Adrenal gland (tissue), 12 donors: ENCODE data around the gene HMGN3. TPM values are rescaled to one million over a fixed set of nuclear protein-coding genes. Genes with fewer than 3 reads are reported as not detected.

Source experiments
- DNase-seq, 7 donors: peaks; one replicate each; pipeline ENCODE4 v3.0.0-alpha.2; 2019 to 2020
- H3K27ac ChIP-seq, 5 donors: fragments of 200-600 bp; sonication (generic) in 4 of 5; 1 replicate in 3 of 5; 2 replicates in 2 of 5; pipeline versions ENCODE4 v1.5.1 to v1.8.0; 2016 to 2020; ENCODE audit warnings: mild to moderate bottlenecking in 1 of 5
- H3K27me3 ChIP-seq: fragments of 200-600 bp; 2 replicates; pipeline ENCODE4 v1.8.0; 2021
- H3K36me3 ChIP-seq, 2 donors: fragments of 200-600 bp; replicated peaks in 1 of 2; 1 replicate in 1 of 2; 2 replicates in 1 of 2; pipeline versions ENCODE4 v1.5.1 to v1.8.0; 2018 to 2022
- H3K4me1 ChIP-seq, 2 donors: fragments of 200-600 bp; replicated peaks in 1 of 2; 1 replicate in 1 of 2; 2 replicates in 1 of 2; pipeline versions ENCODE4 v1.5.1 to v1.8.0; 2018 to 2021
- H3K4me3 ChIP-seq, 4 donors: fragments of 200-600 bp; sonication (generic) in 3 of 4; one replicate each; pipeline ENCODE4 v1.5.1; 2016 to 2018
- H3K9me3 ChIP-seq, 3 donors: fragments of 200-600 bp; sonication (generic) in 1 of 3; replicated peaks in 1 of 3; 1 replicate in 2 of 3; 2 replicates in 1 of 3; pipeline versions ENCODE4 v1.5.1 to v1.8.0; 2016 to 2021
- CTCF ChIP-seq, 6 experiments: fragments of 450-650 bp in 4 of 6; fragments of 200-600 bp in 2 of 6; sonication (generic) in 1 of 6; IDR thresholded peaks; 1 replicate in 5 of 6; 2 replicates in 1 of 6; pipeline versions ENCODE4 v1.5.1 to v1.8.0; 2016 to 2021; ENCODE audit warnings: antibody characterized with exemption in 6 of 6, mild to moderate bottlenecking in 2 of 6, moderate library complexity in 1 of 6
- POLR2A ChIP-seq, 2 donors: fragments of 450-650 bp; IDR thresholded peaks; one replicate each; pipeline ENCODE4 v1.6.1; 2017; ENCODE audit warnings: antibody characterized with exemption in 2 of 2, mild to moderate bottlenecking in 2 of 2, moderate library complexity in 1 of 2
- WGBS, 4 donors: extraction: QIAGEN DNeasy Blood & Tissue Kit in 2 of 4; methylation state at CpG; one replicate each; pipeline versions ENCODE4 v1.1.5 to v1.1.7; 2013 to 2017; 5-methylcytosine and 5-hydroxymethylcytosine counted together
- intact Hi-C, 2 donors: fragments of 100-400 bp; cut with DNase I; formaldehyde crosslinking; loops; one replicate each; pipeline versions ENCODE4 v1.14.1 to v1.15.0; 2022 to 2023
- polyA plus RNA-seq, 3 donors: library from polyadenylated mRNA; stranded (reverse); fragments of 200-250 nt in 2 of 3; fragments of 350-450 nt in 1 of 3; fragmentation: Illumina TruSeq in 1 of 3; extraction: RNeasy Lipid Tissue Mini Kit (QIAGEN cat#74804) in 1 of 3; gene quantifications; one replicate each; pipeline ENCODE4 v1.2.3, GENCODE V29; 2013 to 2014
- total RNA-seq, 9 donors: library from RNA; depleted of rRNA in 4 of 9; stranded (reverse); fragments of >200 nt in 4 of 9; fragments of 120-200 nt in 1 of 9; fragmentation: NEBNext Ultra II Directional in 1 of 9; extraction: Animal tissue kit (Norgen Biotek cat#: 25700) in 1 of 9; gene quantifications; one replicate each; pipeline versions ENCODE4 v1.1.0 to v1.2.4, GENCODE V29; 2013 to 2023
- donor health status: healthy with polysubstance abuse.
- donor health status: Bipolar disorder and iron deficiency.
- donor health status: DM: yes; HTN: yes; CAD: no.
- donor health status: DM: no; HTN: no; CAD: no.
- donor health status: DM: no; HTN: no; CAD: no.
- donor health status: DM: yes; HTN: yes; CAD: no.

Gene HMGN3
- total and polyA plus RNA-seq, 12 donors: 87.5 to 271 (median 163) TPM

- WGBS, 4 donors: 76 to 92% (median 88%) methylated on average over 2 of the region's 2 CpGs
- intact Hi-C loops: no loop called here
- H3K4me1 ChIP-seq: peaks cover 0 to 29% of the 10 kb centered on the region in 2 donors
These were observed 4.3 kb downstream of the HMGN3 start for GRCh38 chr6:79230149-79230548.

GRCh38 chr6:79227445-79227844, 7.0 kb downstream of the HMGN3 start:
- WGBS, 4 donors: 93 to 100% (median 95%) methylated on average over 1 of the region's 1 CpG
- DNase-seq: no peak
- H3K9me3 ChIP-seq: no peaks in the 10 kb centered on the region
- no peak for TF ChIP-seq CTCF (IDR thresholded peaks at IDR 0.05)
- no peak for TF ChIP-seq POLR2A (IDR thresholded peaks at IDR 0.05)
- no peak overlapping the region for H3K4me3 ChIP-seq
- no peaks in the 10 kb centered on the region for H3K27me3 ChIP-seq
- peaks cover 0 to 22% of the 10 kb centered on the region in 2 donors for H3K4me1 ChIP-seq
- intact Hi-C loops: no loop called here
- H3K27ac ChIP-seq: no peak overlapping the region
- H3K36me3 ChIP-seq: no peaks in the 10 kb centered on the region

More at GRCh38 chr6:79230149-79230548, 4.3 kb downstream of the HMGN3 start:
- no peak overlapping the region for H3K4me3 ChIP-seq
- no peaks in the 10 kb centered on the region for H3K27me3 ChIP-seq
- H3K27ac ChIP-seq: no peak overlapping the region
- no peak for DNase-seq
- H3K9me3 ChIP-seq: no peaks in the 10 kb centered on the region
- no peaks in the 10 kb centered on the region for H3K36me3 ChIP-seq
- TF ChIP-seq CTCF (IDR thresholded peaks at IDR 0.05) (no peak), POLR2A (IDR thresholded peaks at IDR 0.05) (no peak)

- no peak for TF ChIP-seq POLR2A (IDR thresholded peaks at IDR 0.05)
- TF ChIP-seq CTCF (IDR thresholded peaks at IDR 0.05): no peak
- Histone ChIP-seq H3K4me1 (peaks cover 0 to 15% of the 10 kb centered on the region in 2 donors), H3K9me3 (no peaks in the 10 kb centered on the region), H3K36me3 (no peaks in the 10 kb centered on the region), H3K27ac (no peak overlapping the region), H3K27me3 (no peaks in the 10 kb centered on the region), H3K4me3 (no peak overlapping the region)
- 88 to 94% (median 91%) methylated on average over 3 of the region's 3 CpGs for WGBS, 4 donors
- no peak for DNase-seq
- intact Hi-C loops: no loop called here
These were observed 7.8 kb downstream of the HMGN3 start for GRCh38 chr6:79226660-79227059.

GRCh38 chr6:79225717-79226599, 8.5 kb downstream of the HMGN3 start:
- TF ChIP-seq CTCF (IDR thresholded peaks at IDR 0.05): no peak
- no peak for TF ChIP-seq POLR2A (IDR thresholded peaks at IDR 0.05)
- no peak for DNase-seq
- H3K27ac ChIP-seq: no peak overlapping the region
- H3K36me3 ChIP-seq: no peaks in the 10 kb centered on the region
- 88 to 93% (median 92%) methylated on average over 4 of the region's 4 CpGs for WGBS, 4 donors
- intact Hi-C loops: no loop called here
- H3K9me3 ChIP-seq: no peaks in the 10 kb centered on the region
- no peaks in the 10 kb centered on the region for H3K27me3 ChIP-seq
- H3K4me3 ChIP-seq: no peak overlapping the region
- H3K4me1 ChIP-seq: peaks cover 0 to 10% of the 10 kb centered on the region in 2 donors
